CD14-positive monocyte (primary cell): ENCODE results near the gene CX3CR1. TPM values are rescaled to one million over a fixed set of nuclear protein-coding genes. Genes with fewer than 3 reads are reported as not detected.

ENCODE experiments used
- DNase-seq, 3 donors: peaks; one replicate each; pipeline ENCODE4 v3.0.0-alpha.2; 2011 to 2022
- H2AFZ ChIP-seq: 2 replicates; pipeline ENCODE4 v1.6.0; 2012; ENCODE audit warnings: mild to moderate bottlenecking, low read depth, low read length, inconsistent platforms; ENCODE audit not compliant: insufficient read depth, poor library complexity, severe bottlenecking
- H3K27ac ChIP-seq, 2 donors: 1 replicate in 1 of 2; 2 replicates in 1 of 2; pipeline ENCODE4 v1.5.1; 2012 to 2013; ENCODE audit warnings: low read length in 2 of 2, control low read depth in 1 of 2, inconsistent platforms in 1 of 2, low read depth in 1 of 2, mild to moderate bottlenecking in 1 of 2
- H3K27me3 ChIP-seq, 2 donors: one replicate each; pipeline versions ENCODE4 v1.6.0 to v1.6.1; 2011 to 2013; ENCODE audit warnings: low read length in 2 of 2; ENCODE audit not compliant: control insufficient read depth in 2 of 2, insufficient read depth in 2 of 2
- H3K36me3 ChIP-seq, 2 donors: replicated peaks in 1 of 2; 1 replicate in 1 of 2; 2 replicates in 1 of 2; pipeline versions ENCODE4 v1.5.1 to v1.6.1; 2012 to 2013; ENCODE audit warnings: low read length in 2 of 2, control low read depth in 1 of 2, inconsistent platforms in 1 of 2, mild to moderate bottlenecking in 1 of 2; ENCODE audit not compliant: insufficient read depth in 2 of 2, control insufficient read depth in 1 of 2
- H3K4me1 ChIP-seq, 2 donors: 1 replicate in 1 of 2; 2 replicates in 1 of 2; pipeline versions ENCODE4 v1.5.1 to v1.6.1; 2012 to 2013; ENCODE audit warnings: low read length in 2 of 2, control low read depth in 1 of 2, inconsistent platforms in 1 of 2, mild to moderate bottlenecking in 1 of 2, moderate library complexity in 1 of 2; ENCODE audit not compliant: insufficient read depth in 2 of 2, control insufficient read depth in 1 of 2
- H3K4me2 ChIP-seq: replicated peaks from 2 replicates; pipeline ENCODE3; 2012; ENCODE audit warnings: low read length, moderate library complexity, mild to moderate bottlenecking; ENCODE audit not compliant: poor library complexity, severe bottlenecking; ENCODE audit errors: extremely low read depth
- H3K4me3 ChIP-seq, 3 experiments: fragments of 200-600 bp in 1 of 3; sonication (generic) in 1 of 3; replicated peaks in 1 of 3; 1 replicate in 2 of 3; 2 replicates in 1 of 3; pipeline ENCODE4 v1.5.1; 2011 to 2013; ENCODE audit warnings: low read length in 3 of 3, mild to moderate bottlenecking in 3 of 3, control low read depth in 2 of 3, low read depth in 2 of 3, inconsistent platforms in 1 of 3, moderate library complexity in 1 of 3
- H3K79me2 ChIP-seq: 2 replicates; pipeline ENCODE4 v1.6.0; 2012; ENCODE audit warnings: mild to moderate bottlenecking, control low read depth, inconsistent platforms, low read length, moderate library complexity; ENCODE audit not compliant: insufficient read depth
- H3K9ac ChIP-seq: 2 replicates; pipeline ENCODE4 v1.6.0; 2017; ENCODE audit warnings: low read length, mild to moderate bottlenecking; ENCODE audit not compliant: insufficient read depth, poor library complexity, severe bottlenecking
- H3K9me3 ChIP-seq, 2 donors: replicated peaks in 1 of 2; 1 replicate in 1 of 2; 2 replicates in 1 of 2; pipeline versions ENCODE4 v1.5.1 to v1.6.1; 2012 to 2013; ENCODE audit warnings: low read length in 2 of 2, control low read depth in 1 of 2; ENCODE audit not compliant: control insufficient read depth in 1 of 2, insufficient read depth in 1 of 2
- H4K20me1 ChIP-seq: 2 replicates; pipeline ENCODE4 v1.6.0; 2012; ENCODE audit warnings: mild to moderate bottlenecking, low read length, control low read depth, moderate library complexity; ENCODE audit not compliant: insufficient read depth
- H3K27ac Mint-ChIP-seq, 7 donors: one replicate each; pipeline ENCODE4 v1.8.0; 2020; ENCODE audit warnings: mild to moderate bottlenecking in 7 of 7, mixed read lengths in 7 of 7, moderate library complexity in 6 of 7, inconsistent platforms in 2 of 7
- H3K27me3 Mint-ChIP-seq, 3 donors: one replicate each; pipeline ENCODE4 v1.8.0; 2021 to 2022; ENCODE audit warnings: low read depth in 3 of 3, mild to moderate bottlenecking in 3 of 3, mixed read lengths in 3 of 3, moderate library complexity in 3 of 3, inconsistent platforms in 1 of 3
- H3K36me3 Mint-ChIP-seq, 2 donors: one replicate each; pipeline ENCODE4 v1.8.0; 2020; ENCODE audit warnings: mixed read lengths in 2 of 2, inconsistent platforms in 1 of 2, mild to moderate bottlenecking in 1 of 2
- H3K4me1 Mint-ChIP-seq: one replicate; pipeline ENCODE4 v1.8.0; 2020; ENCODE audit warnings: mild to moderate bottlenecking, mixed read lengths
- H3K4me3 Mint-ChIP-seq, 2 donors: one replicate each; pipeline ENCODE4 v1.8.0; 2020; ENCODE audit warnings: mild to moderate bottlenecking in 2 of 2, mixed read lengths in 2 of 2, moderate library complexity in 1 of 2
- H3K9me3 Mint-ChIP-seq, 7 donors: one replicate each; pipeline ENCODE4 v1.8.0; 2020 to 2022; ENCODE audit warnings: mixed read lengths in 7 of 7, mild to moderate bottlenecking in 6 of 7, moderate library complexity in 6 of 7, inconsistent platforms in 2 of 7
- CTCF ChIP-seq: fragments of 200-600 bp; IDR thresholded peaks from one replicate; pipeline ENCODE4 v1.8.0; 2022; ENCODE audit warnings: antibody characterized with exemption, mild to moderate bottlenecking
- WGBS: methylation state at CpG from one replicate; pipeline ENCODE4 v1.1.5; 2013; ENCODE audit warnings: missing lambda C conversion rate; ENCODE audit not compliant: insufficient coverage; 5-methylcytosine and 5-hydroxymethylcytosine counted together
- intact Hi-C, 2 donors: fragments of 100-400 bp; cut with micrococcal nuclease; formaldehyde crosslinking; loops; one replicate each; pipeline versions ENCODE4 v1.15.0 to v1.15.1; 2023
- polyA plus RNA-seq, 3 donors: library from polyadenylated mRNA; depleted of rRNA in 1 of 3; unstranded in 2 of 3; stranded (reverse) in 1 of 3; fragments of 300-500 nt in 2 of 3; fragments of >200 nt in 1 of 3; fragmentation: Illumina TruSeq in 2 of 3; gene quantifications; 1 replicate in 2 of 3; 2 replicates in 1 of 3; pipeline ENCODE4 v1.2.3, GENCODE V29; 2012 to 2021

CX3CR1 gene
- polyA plus RNA-seq, 3 donors, result 25.9 to 405 (median 184) TPM

GRCh38 chr3:39329493-39329892 lies 49.7 kb upstream of the CX3CR1 start, which contains the start of gene CCR8:
TSS of gene CCR8 (plus strand) at chr3:39329709. CDS start at chr3:39332332, 2,623 bp downstream.
- H2AFZ ChIP-seq, result no peak within 1 kb of the TSS
- peaks cover 0 to 1% (median 0%) of the 10 kb centered on the region in 7 donors for H3K9me3 Mint-ChIP-seq
- no CpG with 5 or more reads among the region's 1 CpG for WGBS

DNA sequence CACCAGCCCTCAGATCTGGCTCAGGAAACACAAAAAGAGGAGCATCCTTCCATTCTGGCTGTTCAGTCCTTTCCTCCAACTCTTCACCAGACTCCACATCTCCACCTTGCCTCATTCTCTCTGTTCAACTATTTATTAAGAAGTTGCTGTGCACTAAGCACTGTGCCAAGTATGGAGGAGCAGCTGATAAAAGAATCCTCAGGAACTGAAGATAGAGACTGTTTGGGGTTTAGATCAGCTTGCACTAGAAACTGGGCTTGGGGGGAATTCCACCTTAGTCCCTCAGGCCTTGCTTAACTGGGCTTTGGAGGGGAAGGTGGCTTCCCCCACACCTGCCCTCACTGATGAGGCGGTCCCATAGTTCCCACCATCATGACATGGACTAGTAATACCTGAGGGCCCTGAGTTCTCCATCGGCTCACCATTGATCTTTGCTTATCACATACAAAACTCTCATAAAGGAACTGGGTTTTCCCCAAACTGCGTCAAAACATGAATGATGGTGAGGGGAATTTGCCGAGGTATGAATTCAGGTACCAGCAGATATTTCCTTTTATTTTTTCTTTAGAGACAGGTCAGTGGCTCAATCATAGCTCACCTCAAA lies 48.0 kb upstream of the CX3CR1 start:
- no CpG with 5 or more reads among the region's 4 CpGs for WGBS
- TF ChIP-seq CTCF, result no peak
- Mint-ChIP-seq H3K27ac (no peak overlapping the region), H3K9me3 (no peaks in the 10 kb centered on the region), H3K4me3 (no peak overlapping the region), H3K4me1 (peaks cover 4% of the 10 kb centered on the region), H3K27me3 (peaks cover 0 to 2% (median 0%) of the 10 kb centered on the region in 3 donors), H3K36me3 (no peaks in the 10 kb centered on the region)
- no peak overlapping the region for H3K4me3 ChIP-seq
- no peak overlapping the region for H3K4me2 ChIP-seq
- no peak overlapping the region for H3K27ac ChIP-seq
- intact Hi-C loops, result no loop called here
- no peak overlapping the region for H2AFZ ChIP-seq
- no peaks in the 10 kb centered on the region for H3K9me3 ChIP-seq
- H3K36me3 ChIP-seq, result no peaks in the 10 kb centered on the region
- no peaks in the 10 kb centered on the region for H3K27me3 ChIP-seq
- no peaks in the 10 kb centered on the region for H3K4me1 ChIP-seq
- no peaks in the 10 kb centered on the region for H3K79me2 ChIP-seq
- no peaks in the 10 kb centered on the region for H4K20me1 ChIP-seq
- H3K9ac ChIP-seq, result no peak overlapping the region
- no peak for DNase-seq

More at GRCh38 chr3:39329493-39329892, 49.7 kb upstream of the CX3CR1 start, which contains the start of gene CCR8:
- H3K27ac ChIP-seq, result no peak within 1 kb of the TSS
- no peaks in the 10 kb centered on the region for H3K36me3 ChIP-seq
- peaks cover 0 to 2% (median 0%) of the 10 kb centered on the region in 3 donors for H3K27me3 Mint-ChIP-seq
- no peaks in the 10 kb centered on the region for H3K4me1 Mint-ChIP-seq
- no peak for DNase-seq
- no peaks in the 10 kb centered on the region for H4K20me1 ChIP-seq
- no peak within 1 kb of the TSS for H3K4me3 Mint-ChIP-seq
- TF ChIP-seq CTCF, result no peak
- H3K79me2 ChIP-seq, result no peaks in the 10 kb centered on the region
- no peaks in the 10 kb centered on the region for H3K4me1 ChIP-seq
- H3K4me2 ChIP-seq, result no peak within 1 kb of the TSS
- no peaks in the 10 kb centered on the region for H3K27me3 ChIP-seq
- no peak within 1 kb of the TSS for H3K4me3 ChIP-seq
- H3K9ac ChIP-seq, result no peak within 1 kb of the TSS
- intact Hi-C loops, result no loop called here
- H3K27ac Mint-ChIP-seq, result no peak within 1 kb of the TSS
- no peaks in the 10 kb centered on the region for H3K36me3 Mint-ChIP-seq
- H3K9me3 ChIP-seq, result no peaks in the 10 kb centered on the region
